NCI-H2227 treated with DMSO at 0.1 percent for 48 hours (cell line): ENCODE measurements around the gene CYS1.
"Not testable (repeated sequence)": the region's sequence is repeated elsewhere in the genome, so short reads cannot be mapped to it uniquely, and the experiment has no call there.

ENCODE experiments used
- DNase-seq: peaks from one replicate; lab custom pipeline; 2025; lab: John Stamatoyannopoulos, UW

CYS1 gene

GRCh38 chr2:10046931-10047330 lies 33.3 kb downstream of the CYS1 start:
- DNase-seq: no peak

DNA sequence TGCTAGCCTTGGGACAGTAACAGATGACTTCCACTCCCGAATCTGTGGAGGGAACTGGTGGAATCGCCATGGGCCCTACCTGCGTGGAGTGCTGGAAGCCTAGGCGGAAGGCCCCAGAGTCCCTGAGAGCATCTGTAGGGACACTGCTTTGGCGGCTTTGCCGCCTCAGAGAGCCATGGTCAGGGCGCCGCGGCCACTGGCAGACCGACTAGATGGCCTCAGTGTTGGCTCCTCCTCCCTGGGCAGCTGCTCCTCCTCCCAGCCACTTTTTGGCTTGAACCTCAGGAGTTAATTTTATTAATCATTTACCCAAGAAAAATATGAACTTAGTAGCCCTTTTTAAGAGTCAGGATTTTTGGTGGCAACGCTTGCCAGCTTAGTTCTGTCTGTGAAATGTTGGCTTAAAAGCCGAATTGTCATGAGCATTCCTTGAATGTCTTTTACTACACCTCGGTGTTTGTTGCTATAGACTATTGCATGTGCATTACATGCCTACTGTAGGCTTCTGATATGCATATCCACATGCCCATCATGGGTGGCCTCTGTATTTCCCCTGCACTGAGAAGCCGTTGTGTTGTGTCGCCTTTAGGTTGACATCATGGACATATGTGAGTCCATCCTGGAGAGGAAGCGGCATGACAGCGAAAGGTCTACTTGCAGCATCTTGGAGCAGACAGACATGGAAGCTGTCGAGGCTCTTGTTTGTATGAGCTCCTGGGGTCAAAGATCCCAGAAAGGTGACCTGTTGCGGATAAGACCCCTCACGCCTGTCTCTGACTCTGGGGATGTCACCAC lies 34.5 kb downstream of the CYS1 start:
- no peak for DNase-seq

GRCh38 chr2:10043906-10044601 lies 36.2 kb downstream of the CYS1 start:
- DNase-seq: peak; percentile 96

- DNase-seq: peak; percentile 92
These were observed 36.8 kb downstream of the CYS1 start, which contains the start of gene KLF11 for GRCh38 chr2:10043256-10043905. TSS of gene KLF11 (plus strand) at chr2:10043550. CDS start at chr2:10043717, 167 bp downstream.

DNA sequence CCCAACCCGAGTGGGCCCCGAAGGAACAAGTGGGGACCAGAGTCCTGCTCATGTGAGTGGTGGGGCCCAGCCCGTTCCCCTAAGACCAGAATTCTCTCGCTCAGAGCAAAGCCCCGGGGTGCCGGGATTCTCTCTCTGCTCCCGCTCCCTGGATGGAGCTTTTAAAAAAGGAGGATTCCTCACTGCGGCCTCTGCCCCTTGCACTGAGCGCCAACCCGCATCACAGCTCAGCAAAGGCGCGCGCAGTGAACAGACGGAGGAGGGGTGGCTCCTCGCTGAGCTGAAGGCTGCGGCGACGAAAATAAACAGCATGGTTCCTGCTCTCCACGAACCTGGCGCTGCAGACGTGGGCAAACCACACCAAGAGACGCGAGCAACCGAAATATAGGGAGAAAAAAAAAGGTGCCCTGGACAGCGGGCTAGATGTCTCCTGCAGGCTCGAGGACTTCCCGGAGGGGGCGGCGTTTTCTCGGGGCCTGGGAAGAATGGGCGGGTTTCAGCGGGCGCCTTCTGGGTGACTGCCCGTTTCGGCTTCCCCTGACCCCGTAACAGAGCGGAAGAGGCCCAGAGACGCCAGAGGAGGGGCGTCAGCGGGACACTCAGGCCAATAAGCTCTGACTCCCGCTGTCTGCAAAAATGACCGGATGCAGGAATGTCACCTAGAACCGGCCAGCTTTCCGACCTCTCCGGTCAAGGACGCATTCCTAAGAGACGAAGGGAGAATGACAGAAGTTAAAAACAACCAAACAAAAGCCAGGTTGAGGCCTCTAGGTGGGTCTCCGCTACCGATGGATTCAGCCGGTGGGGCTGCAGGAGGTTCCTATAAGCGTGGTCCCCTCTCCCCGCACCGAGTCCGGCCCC lies 37.7 kb downstream of the CYS1 start:
- DNase-seq: peak; percentile 78

DNA sequence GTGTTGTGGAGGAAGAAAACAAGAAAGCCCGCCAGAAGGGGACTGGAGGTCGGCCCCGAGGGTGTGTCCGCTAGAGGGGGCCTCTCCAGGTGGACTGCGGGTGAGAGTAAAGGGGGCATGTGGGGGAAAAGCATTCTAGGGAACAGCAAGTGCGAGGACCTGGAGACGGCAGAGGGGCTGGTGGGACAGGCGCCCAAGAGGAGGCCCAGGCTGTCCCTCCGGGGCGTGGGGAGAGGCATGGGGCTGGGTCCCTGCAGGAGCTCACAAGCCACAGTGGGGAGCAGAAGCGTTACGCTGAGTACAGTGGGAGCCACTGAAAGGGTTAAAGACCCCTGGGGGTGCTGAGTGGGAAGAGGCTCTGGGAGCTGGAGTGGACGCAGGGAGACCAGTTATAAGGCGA lies 38.5 kb downstream of the CYS1 start:
- no peak for DNase-seq

GRCh38 chr2:10039658-10040410 lies 40.4 kb downstream of the CYS1 start:
- no peak for DNase-seq

GRCh38 chr2:10038716-10039115 lies 41.5 kb downstream of the CYS1 start:
- DNase-seq: no peak

DNA sequence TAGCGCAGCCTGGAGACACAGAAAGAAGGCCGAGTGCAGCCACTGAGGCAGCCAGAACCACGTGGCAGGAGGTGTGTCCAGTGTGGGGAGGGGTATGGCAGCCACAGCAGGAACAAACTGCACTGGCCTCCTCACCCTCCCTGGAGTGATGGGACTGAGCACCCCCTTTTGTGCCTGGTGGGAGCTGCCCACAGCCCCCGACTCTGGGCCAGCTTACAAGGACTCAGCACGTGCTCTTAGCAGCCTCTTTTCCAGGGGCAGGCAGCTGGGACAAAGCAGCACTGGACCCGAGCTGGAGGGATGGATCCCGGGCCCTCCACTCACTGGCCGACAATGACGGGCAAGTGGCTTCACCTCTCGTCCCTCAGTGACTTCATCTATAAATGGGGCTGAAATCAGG lies 42.1 kb downstream of the CYS1 start:
- DNase-seq: no peak

- DNase-seq: no peak
These were observed 43.9 kb downstream of the CYS1 start for GRCh38 chr2:10036095-10036884.

DNA sequence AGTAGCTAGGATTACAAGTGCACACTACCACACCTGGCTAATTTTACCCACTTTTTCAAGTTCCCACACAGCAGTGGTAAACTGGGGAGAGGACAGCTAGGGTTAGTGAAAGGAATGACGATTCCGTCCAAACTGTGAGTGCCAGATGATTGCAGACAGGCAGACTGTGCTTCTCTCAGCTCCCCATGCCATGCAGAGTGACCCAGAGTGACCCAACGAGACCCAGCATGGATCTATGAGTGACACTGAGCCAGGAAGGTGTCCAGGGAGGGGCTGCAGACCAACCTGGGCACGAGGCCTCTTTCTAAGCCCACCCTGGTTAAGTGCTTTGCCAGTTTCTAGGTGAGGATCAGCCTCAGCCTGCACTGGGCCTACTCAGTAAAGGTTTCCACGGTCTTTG lies 44.6 kb downstream of the CYS1 start:
- DNase-seq: no peak

DNA sequence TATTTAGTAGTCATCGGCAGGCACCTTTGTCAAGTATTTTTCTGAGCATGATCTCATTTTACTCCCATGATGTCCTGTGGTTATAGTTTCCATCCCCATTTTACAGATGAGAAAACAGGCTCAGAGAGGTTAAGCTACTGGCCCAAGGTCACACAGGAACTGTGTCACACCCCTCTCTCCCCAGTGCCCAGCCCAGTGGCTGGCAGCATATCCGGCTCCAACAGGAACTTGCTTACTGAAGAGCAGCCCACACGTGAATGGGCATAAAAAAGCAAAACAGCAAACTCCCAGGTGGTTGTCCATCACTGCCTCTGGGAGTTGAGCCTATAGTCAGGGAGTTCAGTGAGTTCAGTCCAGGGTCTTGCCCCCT lies 45.2 kb downstream of the CYS1 start:
- DNase-seq: no peak

GRCh38 chr2:10034333-10035052 lies 45.7 kb downstream of the CYS1 start:
- DNase-seq: no peak

GRCh38 chr2:10033251-10034006 lies 46.8 kb downstream of the CYS1 start:
- DNase-seq: no peak

GRCh38 chr2:10032746-10033105 lies 47.5 kb downstream of the CYS1 start:
- DNase-seq: no peak

- no peak for DNase-seq
These were observed 48.1 kb downstream of the CYS1 start for GRCh38 chr2:10031886-10032745.

- DNase-seq: not testable (repeated sequence)
These were observed 49.4 kb downstream of the CYS1 start for GRCh38 chr2:10030798-10031197.

GRCh38 chr2:10030311-10030736 lies 49.9 kb downstream of the CYS1 start:
- peak; percentile 45 for DNase-seq
